BLaER1 treated with 17β-estradiol and CSF1 and Interleukin-3, amounts not matched to agents 10 nM and 100 nM (cell line): Measurements from ENCODE around the gene TFDP2.

ENCODE experiments used
- H3K27ac ChIP-seq, 11 experiments: shearing (Covaris generic); formaldehyde crosslinking; 2 replicates each; pipeline ENCODE4 v1.8.1; 2022
- H3K27me3 ChIP-seq, 11 experiments: shearing (Covaris generic); formaldehyde crosslinking; 2 replicates each; pipeline ENCODE4 v1.8.1; 2022
- H3K36me3 ChIP-seq, 11 experiments: shearing (Covaris generic); formaldehyde crosslinking; 2 replicates each; pipeline ENCODE4 v1.8.1; 2022
- H3K4me1 ChIP-seq, 10 experiments: shearing (Covaris generic); formaldehyde crosslinking; 2 replicates each; pipeline ENCODE4 v1.8.1; 2022
- H3K4me2 ChIP-seq, 11 experiments: shearing (Covaris generic); formaldehyde crosslinking; 2 replicates each; pipeline ENCODE4 v1.8.1; 2022
- H3K4me3 ChIP-seq, 10 experiments: shearing (Covaris generic); formaldehyde crosslinking; 2 replicates each; pipeline ENCODE4 v1.8.1; 2022
- H3K9ac ChIP-seq, 11 experiments: shearing (Covaris generic); formaldehyde crosslinking; 2 replicates each; pipeline ENCODE4 v1.8.1; 2022
- H3K9me3 ChIP-seq, 11 experiments: shearing (Covaris generic); formaldehyde crosslinking; replicated peaks in 1 of 11; 2 replicates each; pipeline ENCODE4 v1.8.1; 2022
- H4K20me1 ChIP-seq, 11 experiments: shearing (Covaris generic); formaldehyde crosslinking; 2 replicates each; pipeline ENCODE4 v1.8.1; 2022
- Cebpa-rat ChIP-seq, 11 experiments: shearing (Covaris generic); IDR thresholded peaks; 2 replicates each; pipeline ENCODE4 v1.8.1; 2022

TFDP2 gene

DNA sequence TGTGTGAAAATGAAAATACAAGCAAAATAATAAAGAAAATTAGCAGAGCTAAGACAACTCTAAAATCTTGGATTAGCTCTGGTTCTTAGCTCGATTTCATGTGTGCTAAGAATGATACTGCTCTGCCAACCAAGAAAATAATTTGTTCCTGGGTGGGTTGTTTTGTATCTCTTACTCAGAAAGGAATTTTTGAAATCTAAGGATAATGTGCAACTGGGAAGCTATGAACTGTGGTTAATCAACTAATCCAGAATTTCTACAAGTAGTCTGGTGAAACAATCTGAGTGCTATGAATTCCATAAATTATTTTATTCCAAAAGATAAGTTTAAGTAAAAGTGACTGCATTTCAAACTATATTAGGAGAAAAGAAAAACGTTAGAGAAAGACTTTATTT is 92.0 kb downstream of the TFDP2 start:
- Histone ChIP-seq H3K27ac (no peak overlapping the region), H3K9me3 (peaks cover 5 to 18% (median 15%) of the 10 kb centered on the region in 11 experiments; a peak in 18 of 22 replicates), H3K4me3 (no peak overlapping the region), H3K27me3 (no peaks in the 10 kb centered on the region), H3K9ac (no peak overlapping the region), H4K20me1 (no peaks in the 10 kb centered on the region), H3K36me3 (no peaks in the 10 kb centered on the region; a peak in 2 of 22 replicates), H3K4me1 (no peaks in the 10 kb centered on the region), H3K4me2 (no peak overlapping the region)
- no peak for TF ChIP-seq Cebpa-rat (IDR thresholded peaks at IDR 0.05)

DNA sequence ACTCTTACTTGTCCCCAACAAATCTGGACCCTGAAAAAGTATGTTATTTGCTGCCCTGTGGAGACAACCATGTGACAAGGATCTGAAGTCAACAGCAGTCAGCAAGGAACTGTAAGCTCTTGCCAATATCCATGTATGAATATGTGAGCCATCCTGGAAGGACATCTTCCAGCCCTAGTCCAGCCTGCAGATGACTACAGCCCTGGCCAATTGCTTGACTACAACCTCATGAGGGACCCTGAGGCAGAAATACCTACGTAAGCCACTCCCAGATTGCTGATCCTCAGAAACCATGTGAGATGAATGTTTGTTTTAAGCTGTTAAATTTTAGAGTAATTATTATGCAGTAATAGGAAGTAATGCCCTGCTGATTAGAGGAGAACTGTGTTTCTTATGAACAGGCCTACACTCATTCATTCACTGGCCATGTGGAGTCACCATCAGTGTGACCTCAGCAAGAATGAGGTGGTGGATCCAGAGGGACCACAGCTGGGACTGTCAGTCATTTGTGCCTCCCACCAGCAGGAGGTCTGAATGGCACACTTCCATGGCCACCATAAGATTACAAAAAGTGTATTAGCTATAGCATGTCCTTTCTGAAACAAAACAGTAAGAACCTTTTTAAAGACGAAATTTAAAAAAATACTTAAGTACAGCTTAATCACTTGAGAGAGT is 92.6 kb downstream of the TFDP2 start:
- H4K20me1 ChIP-seq, result no peaks in the 10 kb centered on the region

DNA sequence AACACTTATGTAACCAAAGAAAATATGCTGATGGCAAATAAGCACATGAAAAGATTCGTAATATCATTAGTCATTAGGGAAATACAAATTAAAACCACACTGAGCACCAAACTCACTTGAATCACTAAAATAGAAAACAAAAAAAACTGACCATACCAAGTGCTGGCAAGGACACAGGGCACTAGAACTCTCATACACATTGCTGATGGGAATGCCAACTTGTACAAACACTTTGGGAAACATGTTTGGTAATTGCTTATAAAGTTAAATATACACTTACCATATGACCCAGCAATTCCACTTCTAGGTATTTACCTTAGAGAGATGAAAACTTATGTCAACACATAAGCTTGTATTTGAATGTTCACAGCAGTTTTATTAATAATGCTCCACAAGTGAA is 95.5 kb downstream of the TFDP2 start:
- Histone ChIP-seq H3K9ac (no peak overlapping the region), H3K9me3 (peaks cover 5 to 18% (median 15%) of the 10 kb centered on the region in 11 experiments; a peak in 18 of 22 replicates), H3K4me2 (no peak overlapping the region), H3K4me1 (no peaks in the 10 kb centered on the region), H3K4me3 (no peak overlapping the region), H3K27me3 (no peaks in the 10 kb centered on the region), H4K20me1 (no peaks in the 10 kb centered on the region), H3K36me3 (peaks cover 0 to 5% (median 0%) of the 10 kb centered on the region in 11 experiments; a peak in 3 of 22 replicates), H3K27ac (no peak overlapping the region)
- TF ChIP-seq Cebpa-rat (IDR thresholded peaks at IDR 0.05), result no peak

More for the DNA sequence above, 92.6 kb downstream of the TFDP2 start:
- Histone ChIP-seq H3K4me1 (no peaks in the 10 kb centered on the region), H3K27ac (no peak overlapping the region), H3K4me3 (no peak overlapping the region), H3K9ac (no peak overlapping the region), H3K9me3 (peaks cover 5 to 18% (median 15%) of the 10 kb centered on the region in 11 experiments; a peak in 18 of 22 replicates), H3K27me3 (no peaks in the 10 kb centered on the region), H3K4me2 (no peak overlapping the region), H3K36me3 (peaks cover 0 to 4% (median 0%) of the 10 kb centered on the region in 11 experiments; a peak in 4 of 22 replicates)
- no peak for TF ChIP-seq Cebpa-rat (IDR thresholded peaks at IDR 0.05)

DNA sequence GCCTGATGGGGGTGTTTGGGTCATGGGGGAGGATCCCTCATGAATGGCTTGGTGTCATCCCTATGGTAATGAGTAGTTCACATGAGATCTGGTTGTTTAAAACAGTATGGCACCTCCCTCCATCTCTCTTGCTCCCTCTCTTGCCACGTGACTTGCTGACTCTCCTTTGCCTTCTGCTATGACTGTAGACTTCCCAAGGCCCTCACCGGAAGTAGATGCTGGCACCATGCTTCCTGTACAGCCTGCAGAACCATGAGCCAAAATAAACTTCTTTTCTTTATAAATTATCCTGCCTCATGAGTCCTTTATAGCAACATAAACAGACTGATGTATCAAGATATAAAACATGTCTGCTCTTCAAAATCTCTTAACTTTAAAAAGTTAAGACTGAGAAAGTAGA is 96.1 kb downstream of the TFDP2 start:
- Histone ChIP-seq H3K4me1 (no peaks in the 10 kb centered on the region), H3K4me3 (no peak overlapping the region), H3K9ac (no peak overlapping the region), H3K9me3 (peaks cover 5 to 18% (median 15%) of the 10 kb centered on the region in 11 experiments; a peak in 18 of 22 replicates), H3K27me3 (no peaks in the 10 kb centered on the region), H3K4me2 (no peak overlapping the region), H4K20me1 (no peaks in the 10 kb centered on the region), H3K36me3 (peaks cover 0 to 5% (median 0%) of the 10 kb centered on the region in 11 experiments; a peak in 3 of 22 replicates), H3K27ac (no peak overlapping the region)
- TF ChIP-seq Cebpa-rat (IDR thresholded peaks at IDR 0.05), result no peak

DNA sequence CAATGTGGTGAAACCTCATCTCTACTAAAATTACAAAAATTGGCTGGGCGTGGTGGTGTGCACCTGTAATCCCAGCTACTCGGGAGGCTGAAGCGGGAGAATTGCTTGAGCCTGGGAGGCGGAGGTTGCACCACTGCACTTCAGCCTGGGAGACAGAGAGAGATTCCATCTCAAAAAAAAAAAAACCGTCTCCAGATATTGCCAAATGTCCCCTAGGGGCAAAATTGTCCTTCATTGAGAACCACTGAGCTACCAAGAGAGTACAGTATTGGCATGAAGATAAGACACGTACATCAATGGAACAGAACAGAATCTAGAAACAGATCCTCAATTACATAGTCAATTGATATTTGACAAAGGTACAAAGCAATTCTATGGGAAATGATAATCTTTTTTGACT is 98.0 kb downstream of the TFDP2 start:
- Histone ChIP-seq H3K4me3 (no peak overlapping the region), H3K27me3 (no peaks in the 10 kb centered on the region), H3K36me3 (peaks cover 0 to 5% (median 0%) of the 10 kb centered on the region in 11 experiments; a peak in 3 of 22 replicates), H3K9ac (no peak overlapping the region), H3K4me2 (no peak overlapping the region), H3K27ac (no peak overlapping the region), H3K4me1 (peaks cover 0 to 3% (median 0%) of the 10 kb centered on the region in 10 experiments; a peak in 6 of 20 replicates), H3K9me3 (peaks cover 5 to 18% (median 15%) of the 10 kb centered on the region in 11 experiments; a peak in 18 of 22 replicates), H4K20me1 (no peaks in the 10 kb centered on the region)
- TF ChIP-seq Cebpa-rat (IDR thresholded peaks at IDR 0.05), result no peak

DNA sequence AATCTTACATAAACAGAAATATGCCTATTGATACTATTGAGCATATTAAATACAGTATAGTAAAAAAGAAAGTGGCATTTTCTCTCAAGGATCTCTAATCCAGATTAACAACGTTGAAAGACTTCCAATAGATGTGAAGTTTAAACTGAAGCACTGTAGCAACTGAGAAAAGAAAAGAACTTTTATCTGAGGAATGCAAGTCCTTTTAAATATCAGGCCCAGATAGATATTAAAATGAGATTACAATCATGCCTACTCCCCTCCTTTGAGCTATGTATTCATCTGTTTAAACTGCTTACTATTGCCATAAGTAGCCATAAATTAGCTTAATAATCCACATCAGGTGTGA is 102.3 kb downstream of the TFDP2 start:
- Histone ChIP-seq H3K9me3 (peaks cover 0 to 14% (median 12%) of the 10 kb centered on the region in 11 experiments; a peak in 17 of 22 replicates), H3K4me3 (no peak overlapping the region), H3K4me1 (peaks cover 0 to 8% (median 0%) of the 10 kb centered on the region in 10 experiments; a peak in 6 of 20 replicates), H4K20me1 (no peaks in the 10 kb centered on the region), H3K4me2 (no peak overlapping the region), H3K27me3 (no peaks in the 10 kb centered on the region), H3K27ac (no peak overlapping the region), H3K9ac (no peak overlapping the region), H3K36me3 (peaks cover 0 to 3% (median 0%) of the 10 kb centered on the region in 11 experiments; a peak in 2 of 22 replicates)
- TF ChIP-seq Cebpa-rat (IDR thresholded peaks at IDR 0.05), result no peak

DNA sequence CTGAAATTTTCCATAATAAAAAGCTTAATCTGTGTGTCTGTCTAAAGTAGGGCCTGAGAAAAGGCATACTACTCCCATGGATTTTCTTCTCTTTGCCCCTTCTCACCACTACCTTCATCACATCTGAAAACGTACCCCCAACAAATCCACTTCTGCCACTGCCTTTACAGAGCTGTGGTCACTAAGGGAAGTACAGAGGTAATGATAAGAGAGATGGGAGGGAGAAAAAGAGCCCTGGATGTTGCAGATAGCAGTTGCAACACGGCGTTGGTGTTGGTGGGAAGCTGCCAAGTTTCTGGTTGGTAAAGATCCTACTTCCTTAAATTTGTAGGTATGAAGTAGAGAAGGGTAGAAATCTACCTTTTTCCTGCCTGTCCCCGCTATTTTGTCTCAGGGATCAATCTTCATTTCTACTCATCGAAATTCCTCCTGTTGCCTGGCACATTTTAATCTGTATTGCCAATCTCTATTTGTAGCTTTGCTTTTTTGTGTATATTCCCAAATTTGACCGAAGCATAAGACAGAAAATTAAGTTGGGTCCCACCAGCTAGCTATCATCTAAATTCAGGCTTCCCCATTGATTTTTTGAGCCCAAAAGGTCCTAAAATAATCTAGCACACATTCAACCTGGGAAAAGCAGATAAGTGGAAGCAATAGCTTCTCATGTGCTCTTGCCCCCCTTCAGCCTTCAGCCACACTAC is 102.9 kb downstream of the TFDP2 start:
- Histone ChIP-seq H3K9ac (no peak overlapping the region), H3K9me3 (peaks cover 0 to 14% (median 12%) of the 10 kb centered on the region in 11 experiments; a peak in 17 of 22 replicates), H4K20me1 (no peaks in the 10 kb centered on the region), H3K4me3 (no peak overlapping the region), H3K27ac (no peak overlapping the region), H3K4me1 (peaks cover 0 to 8% (median 0%) of the 10 kb centered on the region in 10 experiments; a peak in 6 of 20 replicates), H3K4me2 (peak overlapping the region in 3 of 11 experiments; percentile 1 to 29 (median 21); a peak in 2 of 22 replicates), H3K36me3 (no peaks in the 10 kb centered on the region; a peak in 2 of 22 replicates), H3K27me3 (no peaks in the 10 kb centered on the region)
- TF ChIP-seq Cebpa-rat (IDR thresholded peaks at IDR 0.05), result no peak

DNA sequence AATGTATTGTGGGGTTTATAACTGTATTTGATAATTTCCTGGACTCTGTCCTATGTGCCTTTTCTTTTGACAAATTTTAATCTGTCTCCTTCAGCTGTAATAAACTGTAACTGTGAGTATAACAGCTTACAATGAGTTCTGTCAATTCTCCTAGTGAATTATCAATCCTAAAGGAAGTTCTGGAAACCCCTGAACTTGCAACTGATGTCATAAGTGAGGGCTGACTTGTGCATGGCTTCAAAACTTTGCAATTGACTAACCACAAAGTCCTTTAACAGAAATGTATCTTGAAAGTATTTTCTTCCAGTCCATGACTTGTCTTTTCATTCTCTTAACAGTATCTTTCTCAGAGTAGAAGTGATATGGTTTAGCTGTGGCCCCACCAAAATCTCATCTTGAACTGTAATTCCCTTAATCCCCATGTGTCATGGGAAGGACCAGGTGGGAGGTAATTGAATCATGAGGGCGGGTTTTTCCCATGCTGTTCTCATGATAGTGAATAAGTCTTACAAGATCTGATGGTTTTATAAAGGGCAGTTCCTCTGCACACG is 108.3 kb downstream of the TFDP2 start:
- Histone ChIP-seq H4K20me1 (no peaks in the 10 kb centered on the region), H3K36me3 (no peaks in the 10 kb centered on the region; a peak in 1 of 22 replicates), H3K9me3 (peaks cover 0 to 14% (median 12%) of the 10 kb centered on the region in 11 experiments; a peak in 17 of 22 replicates), H3K27ac (no peak overlapping the region), H3K4me2 (no peak overlapping the region), H3K4me3 (no peak overlapping the region), H3K4me1 (peaks cover 0 to 4% (median 0%) of the 10 kb centered on the region in 10 experiments; a peak in 3 of 20 replicates), H3K27me3 (no peaks in the 10 kb centered on the region), H3K9ac (no peak overlapping the region)
- TF ChIP-seq Cebpa-rat (IDR thresholded peaks at IDR 0.05), result no peak

DNA sequence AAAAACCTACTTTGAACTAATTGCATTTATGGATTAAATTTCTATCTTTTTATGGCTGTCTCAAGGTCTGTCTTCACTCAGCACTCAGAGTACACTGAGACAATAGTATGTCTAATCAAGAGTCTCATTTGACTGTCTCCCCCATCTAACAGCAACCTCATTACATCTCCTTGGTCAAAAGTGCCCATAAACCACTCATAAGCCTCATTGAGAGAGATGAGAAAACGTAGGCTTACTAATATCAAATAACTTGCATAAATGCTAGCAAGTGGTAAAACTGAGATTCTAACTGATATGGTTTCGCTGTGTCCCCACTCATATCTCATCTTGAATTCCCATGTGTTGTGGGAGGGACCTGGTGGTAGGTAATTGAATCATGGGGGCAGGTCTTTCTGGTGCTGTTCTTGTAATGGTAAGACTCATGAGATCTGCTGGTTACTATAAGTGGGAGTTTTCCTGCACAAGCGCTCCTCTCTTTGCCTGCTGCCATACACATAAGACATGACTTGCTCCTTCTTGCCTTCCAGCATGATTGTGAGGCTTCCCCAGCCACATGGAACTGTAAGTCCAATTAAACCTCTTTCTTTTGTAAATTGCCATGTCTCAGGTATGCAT is 113.9 kb downstream of the TFDP2 start:
- Histone ChIP-seq H3K36me3 (no peaks in the 10 kb centered on the region), H3K9ac (no peak overlapping the region), H3K27ac (no peak overlapping the region), H4K20me1 (no peaks in the 10 kb centered on the region), H3K9me3 (no peaks in the 10 kb centered on the region), H3K4me3 (no peak overlapping the region), H3K4me1 (peaks cover 0 to 13% (median 5%) of the 10 kb centered on the region in 10 experiments; a peak in 10 of 20 replicates), H3K27me3 (no peaks in the 10 kb centered on the region), H3K4me2 (no peak overlapping the region)
- TF ChIP-seq Cebpa-rat (IDR thresholded peaks at IDR 0.05), result no peak
